Spleen (tissue), 11 donors: ENCODE measurements around the gene LRP1. TPM values are rescaled to one million over a fixed set of nuclear protein-coding genes. Genes with fewer than 3 reads are reported as not detected.

Experiments
- DNase-seq: peaks from one replicate; pipeline ENCODE4 v3.0.0-alpha.2; 2020
- H3K27ac ChIP-seq, 8 donors: fragments of 200-600 bp; sonication (generic) in 7 of 8; 1 replicate in 4 of 8; 2 replicates in 4 of 8; pipeline versions ENCODE4 v1.5.0 to v1.8.0; 2016 to 2021; ENCODE audit warnings: inconsistent platforms in 4 of 8, mild to moderate bottlenecking in 4 of 8, moderate library complexity in 1 of 8
- H3K27me3 ChIP-seq, 7 donors: fragments of 200-600 bp; sonication (generic) in 6 of 7; replicated peaks in 1 of 7; 1 replicate in 4 of 7; 2 replicates in 3 of 7; pipeline versions ENCODE4 v1.5.0 to v1.8.0; 2016 to 2021; ENCODE audit warnings: inconsistent platforms in 3 of 7, mild to moderate bottlenecking in 1 of 7
- H3K36me3 ChIP-seq, 6 donors: fragments of 200-600 bp; sonication (generic) in 5 of 6; 1 replicate in 4 of 6; 2 replicates in 2 of 6; pipeline versions ENCODE4 v1.5.0 to v1.8.0; 2016 to 2021; ENCODE audit warnings: inconsistent platforms in 2 of 6
- H3K4me1 ChIP-seq, 6 donors: fragments of 200-600 bp; sonication (generic) in 5 of 6; 1 replicate in 3 of 6; 2 replicates in 3 of 6; pipeline versions ENCODE4 v1.5.0 to v1.8.0; 2016 to 2021; ENCODE audit warnings: inconsistent platforms in 3 of 6
- H3K4me3 ChIP-seq, 8 donors: fragments of 200-600 bp; sonication (generic) in 7 of 8; 1 replicate in 4 of 8; 2 replicates in 4 of 8; pipeline versions ENCODE4 v1.5.0 to v1.8.0; 2016 to 2021; ENCODE audit warnings: inconsistent platforms in 4 of 8, mild to moderate bottlenecking in 4 of 8, moderate library complexity in 2 of 8
- H3K9me3 ChIP-seq, 8 donors: fragments of 200-600 bp; sonication (generic) in 7 of 8; 1 replicate in 4 of 8; 2 replicates in 4 of 8; pipeline versions ENCODE4 v1.5.0 to v1.8.0; 2016 to 2021; ENCODE audit warnings: inconsistent platforms in 4 of 8
- POLR2A ChIP-seq, 3 donors: fragments of 450-650 bp; IDR thresholded peaks; one replicate each; pipeline ENCODE4 v1.5.1; 2017; ENCODE audit warnings: antibody characterized with exemption in 3 of 3, mild to moderate bottlenecking in 1 of 3
- POLR2AphosphoS5 ChIP-seq, 3 donors: sonication (generic); formaldehyde crosslinking; IDR thresholded peaks; one replicate each; pipeline ENCODE4 v1.5.1; 2017; ENCODE audit warnings: antibody characterized with exemption in 3 of 3
- WGBS, 5 donors: extraction: QIAGEN DNeasy Blood & Tissue Kit in 3 of 5; methylation state at CpG; one replicate each; pipeline versions ENCODE4 v1.1.5 to v1.1.7; 2013 to 2018; 5-methylcytosine and 5-hydroxymethylcytosine counted together
- intact Hi-C: fragments of 100-400 bp; cut with DNase I; formaldehyde crosslinking; loops from one replicate; pipeline ENCODE4 v1.15.0; 2023; ENCODE audit warnings: low total_unique reads
- polyA plus RNA-seq, 3 donors: library from polyadenylated mRNA; stranded (reverse); fragments of 200-250 nt; gene quantifications; one replicate each; pipeline ENCODE4 v1.2.1, GENCODE V29; 2013
- total RNA-seq, 7 donors: library from RNA; depleted of rRNA in 3 of 7; stranded (reverse); fragments of >200 nt in 3 of 7; fragmentation: NEBNext Ultra II Directional in 4 of 7; extraction: Animal tissue kit (Norgen Biotek cat#: 25700) in 4 of 7; gene quantifications; one replicate each; pipeline versions ENCODE4 v1.1.0 to v1.2.1, GENCODE V29; 2016 to 2021
- TF ChIP-seq, protein P1 (sequence below), 11 experiments: fragments of 200-600 bp in 7 of 11; fragments of 450-650 bp in 4 of 11; sonication (generic) in 4 of 11; IDR thresholded peaks in 8 of 11; conservative IDR thresholded peaks in 3 of 11; 1 replicate in 7 of 11; 2 replicates in 4 of 11; pipeline versions ENCODE4 v1.4.0 to v1.8.0; 2016 to 2021; ENCODE audit warnings: antibody characterized with exemption in 11 of 11, inconsistent platforms in 4 of 11, mild to moderate bottlenecking in 1 of 11
- donor health status: healthy with polysubstance abuse.
- donor health status: DM: no; HTN: no; CAD: no; lungs with moderate emphysema.
- donor health status: DM: no; HTN: no; CAD: no.
- donor health status: Bipolar disorder and iron deficiency.
- donor health status: healthy.
- donor health status: DM: no; HTN: no; CAD: no.
- donor health status: DM: yes; HTN: yes; CAD: no.

LRP1 gene
- total and polyA plus RNA-seq, 10 donors, result 8.9 to 216 (median 159) TPM

DNA sequence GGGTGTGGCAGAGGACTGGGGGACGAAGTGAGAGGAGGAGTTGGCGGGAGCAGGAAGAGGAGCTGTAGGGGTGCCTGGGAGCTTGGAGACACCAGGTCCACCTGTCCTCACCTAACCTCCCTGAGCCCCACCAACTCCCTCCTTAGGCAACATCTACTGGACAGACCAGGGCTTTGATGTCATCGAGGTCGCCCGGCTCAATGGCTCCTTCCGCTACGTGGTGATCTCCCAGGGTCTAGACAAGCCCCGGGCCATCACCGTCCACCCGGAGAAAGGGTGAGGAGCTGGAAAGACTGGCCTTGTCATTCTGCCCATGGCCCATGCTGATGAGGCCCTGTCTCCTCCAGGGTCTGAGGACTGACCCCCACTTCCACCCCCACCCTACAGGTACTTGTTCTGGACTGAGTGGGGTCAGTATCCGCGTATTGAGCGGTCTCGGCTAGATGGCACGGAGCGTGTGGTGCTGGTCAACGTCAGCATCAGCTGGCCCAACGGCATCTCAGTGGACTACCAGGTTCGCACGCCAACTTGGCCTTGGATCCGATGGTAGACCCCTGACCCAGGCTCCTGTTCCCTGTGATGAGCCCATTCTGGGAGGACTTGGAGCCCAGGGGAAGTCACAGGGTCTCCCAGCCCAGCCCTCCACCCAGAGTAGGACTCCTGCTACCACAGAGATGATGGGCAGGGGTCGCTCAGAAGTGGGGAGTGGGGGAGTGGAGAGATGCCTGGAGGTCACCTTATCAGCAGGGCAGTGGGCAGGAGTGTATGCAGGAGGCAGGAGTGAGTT, 55.8 kb downstream of the LRP1 start:
- intact Hi-C loops, result loop anchor here (5.0 kb wide), 1 partner anchor 62 kb away; no protein-coding TSS in a partner anchor
- 91 to 93% (median 92%) methylated on average over 8 to 22 of the region's 22 CpGs for WGBS, 5 donors
- H3K27me3 ChIP-seq, result no peaks in the 10 kb centered on the region

DNA sequence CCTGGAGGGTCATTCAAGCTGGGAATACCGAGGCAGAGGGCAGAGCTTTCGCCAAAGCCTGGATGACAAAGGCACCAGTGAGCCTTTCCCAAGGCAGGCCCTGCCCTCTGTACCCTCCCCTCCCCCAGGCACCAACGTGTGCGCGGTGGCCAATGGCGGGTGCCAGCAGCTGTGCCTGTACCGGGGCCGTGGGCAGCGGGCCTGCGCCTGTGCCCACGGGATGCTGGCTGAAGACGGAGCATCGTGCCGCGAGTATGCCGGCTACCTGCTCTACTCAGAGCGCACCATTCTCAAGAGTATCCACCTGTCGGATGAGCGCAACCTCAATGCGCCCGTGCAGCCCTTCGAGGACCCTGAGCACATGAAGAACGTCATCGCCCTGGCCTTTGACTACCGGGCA, 57.1 kb downstream of the LRP1 start:
- DNase-seq, result no peak
- Histone ChIP-seq H3K4me1 (peaks cover 0 to 6% (median 0%) of the 10 kb centered on the region in 6 donors), H3K4me3 (no peak overlapping the region), H3K27me3 (no peaks in the 10 kb centered on the region), H3K36me3 (peaks cover 0 to 85% (median 16%) of the 10 kb centered on the region in 6 donors), H3K27ac (no peak overlapping the region), H3K9me3 (no peaks in the 10 kb centered on the region)
- TF ChIP-seq, protein P1, sequence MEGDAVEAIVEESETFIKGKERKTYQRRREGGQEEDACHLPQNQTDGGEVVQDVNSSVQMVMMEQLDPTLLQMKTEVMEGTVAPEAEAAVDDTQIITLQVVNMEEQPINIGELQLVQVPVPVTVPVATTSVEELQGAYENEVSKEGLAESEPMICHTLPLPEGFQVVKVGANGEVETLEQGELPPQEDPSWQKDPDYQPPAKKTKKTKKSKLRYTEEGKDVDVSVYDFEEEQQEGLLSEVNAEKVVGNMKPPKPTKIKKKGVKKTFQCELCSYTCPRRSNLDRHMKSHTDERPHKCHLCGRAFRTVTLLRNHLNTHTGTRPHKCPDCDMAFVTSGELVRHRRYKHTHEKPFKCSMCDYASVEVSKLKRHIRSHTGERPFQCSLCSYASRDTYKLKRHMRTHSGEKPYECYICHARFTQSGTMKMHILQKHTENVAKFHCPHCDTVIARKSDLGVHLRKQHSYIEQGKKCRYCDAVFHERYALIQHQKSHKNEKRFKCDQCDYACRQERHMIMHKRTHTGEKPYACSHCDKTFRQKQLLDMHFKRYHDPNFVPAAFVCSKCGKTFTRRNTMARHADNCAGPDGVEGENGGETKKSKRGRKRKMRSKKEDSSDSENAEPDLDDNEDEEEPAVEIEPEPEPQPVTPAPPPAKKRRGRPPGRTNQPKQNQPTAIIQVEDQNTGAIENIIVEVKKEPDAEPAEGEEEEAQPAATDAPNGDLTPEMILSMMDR (IDR thresholded peaks at IDR 0.05 in 8 of 11, conservative IDR thresholded peaks at IDR 0.05 in 3 of 11), result no peak
- TF ChIP-seq POLR2A (IDR thresholded peaks at IDR 0.05) (no peak), POLR2AphosphoS5 (IDR thresholded peaks at IDR 0.05) (peak in 1 of 3 donors; percentile 33)
- intact Hi-C loops, result no loop called here
- 90 to 97% (median 91%) methylated on average over 7 to 25 of the region's 25 CpGs for WGBS, 5 donors

More for the DNA sequence above, 55.8 kb downstream of the LRP1 start:
- Histone ChIP-seq H3K36me3 (peaks cover 0 to 85% (median 16%) of the 10 kb centered on the region in 6 donors), H3K4me3 (no peak overlapping the region), H3K27ac (no peak overlapping the region), H3K4me1 (peaks cover 0 to 6% (median 0%) of the 10 kb centered on the region in 6 donors), H3K9me3 (no peaks in the 10 kb centered on the region)
- TF ChIP-seq, protein P1 (IDR thresholded peaks at IDR 0.05 in 8 of 11, conservative IDR thresholded peaks at IDR 0.05 in 3 of 11), result no peak
- TF ChIP-seq POLR2AphosphoS5 (IDR thresholded peaks at IDR 0.05) (no peak), POLR2A (IDR thresholded peaks at IDR 0.05) (no peak)
- no peak for DNase-seq

DNA sequence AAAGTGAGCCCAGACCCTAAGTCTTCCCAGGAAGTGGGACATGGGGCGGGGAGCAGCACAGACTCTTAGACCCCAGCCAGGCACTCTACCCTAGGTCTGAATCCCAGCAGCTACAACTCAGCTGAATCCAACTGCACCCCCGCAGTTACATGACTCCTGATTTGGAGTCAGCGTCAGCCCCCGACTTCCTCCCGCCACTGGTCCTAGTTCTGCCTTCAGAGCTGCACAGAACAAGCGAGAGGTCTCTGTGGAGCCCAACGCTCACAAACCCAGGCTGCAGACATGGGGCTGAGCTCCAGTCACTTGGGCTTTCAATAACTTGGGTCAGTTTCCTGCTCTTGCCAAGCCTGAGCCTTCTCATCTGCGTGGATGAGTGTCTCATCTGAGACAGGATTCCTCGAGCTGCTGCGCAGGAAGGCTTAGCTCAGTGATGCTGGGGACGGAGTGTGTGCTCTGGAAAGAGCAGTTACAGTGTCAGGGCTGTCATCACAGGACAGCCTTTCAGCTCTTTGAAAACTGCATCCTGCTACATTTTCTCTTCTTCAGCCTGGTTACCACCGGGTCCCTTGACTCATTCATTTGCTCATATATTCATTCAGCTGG, 57.7 kb downstream of the LRP1 start:
- 79 to 88% (median 82%) methylated on average over 4 to 12 of the region's 12 CpGs for WGBS, 5 donors
- intact Hi-C loops, result no loop called here

More for the DNA sequence above, 57.7 kb downstream of the LRP1 start:
- TF ChIP-seq POLR2AphosphoS5 (IDR thresholded peaks at IDR 0.05) (no peak), POLR2A (IDR thresholded peaks at IDR 0.05) (no peak)
- TF ChIP-seq, protein P1 (IDR thresholded peaks at IDR 0.05 in 8 of 11, conservative IDR thresholded peaks at IDR 0.05 in 3 of 11), result no peak
- Histone ChIP-seq H3K9me3 (no peaks in the 10 kb centered on the region), H3K27me3 (no peaks in the 10 kb centered on the region), H3K4me1 (peaks cover 0 to 6% (median 0%) of the 10 kb centered on the region in 6 donors), H3K4me3 (no peak overlapping the region), H3K27ac (no peak overlapping the region), H3K36me3 (peaks cover 0 to 85% (median 16%) of the 10 kb centered on the region in 6 donors)
- no peak for DNase-seq
